HEK293 (cell line): Measurements from ENCODE around the gene TEAD2.

ENCODE experiments used
- CTCF ChIA-PET: fragments of 350-600 bp; formaldehyde crosslinking; extraction: SDS; loops from one replicate; lab custom pipeline; 2021; ENCODE audit warnings: antibody characterized with exemption; lab: Yijun Ruan, JAX
- POLR2A ChIA-PET: fragments of 300-600 bp; formaldehyde crosslinking; extraction: SDS; loops from one replicate; lab custom pipeline; 2020; ENCODE audit warnings: antibody characterized with exemption, inconsistent platforms; lab: Yijun Ruan, JAX
- H3K27ac ChIP-seq: fragments of 200-500 bp; sonication (Bioruptor generic); 2 replicates; pipeline ENCODE4 v1.5.1; 2014; ENCODE audit warnings: low read depth, low read length, control low read depth, inconsistent platforms; ENCODE audit errors: extremely low read depth
- H3K36me3 ChIP-seq, 2 experiments: fragments of 200-500 bp in 1 of 2; sonication (Bioruptor generic) in 1 of 2; 1 replicate in 1 of 2; 2 replicates in 1 of 2; pipeline ENCODE4 v1.5.1; 2014 to 2017; ENCODE audit warnings: inconsistent platforms in 2 of 2, low read length in 2 of 2; ENCODE audit not compliant: control insufficient read depth in 2 of 2, insufficient read depth in 1 of 2
- H3K4me1 ChIP-seq: fragments of 200-500 bp; sonication (Bioruptor generic); 2 replicates; pipeline ENCODE4 v1.5.1; 2014; ENCODE audit warnings: mild to moderate bottlenecking, low read length, inconsistent platforms; ENCODE audit not compliant: control insufficient read depth, insufficient read depth
- H3K4me3 ChIP-seq: 2 replicates; pipeline ENCODE4 v1.5.1; 2011; ENCODE audit warnings: low read depth, mild to moderate bottlenecking, control low read depth, low read length, moderate library complexity
- H3K9me3 ChIP-seq: fragments of 200-500 bp; sonication (Bioruptor generic); 2 replicates; pipeline ENCODE4 v1.5.1; 2014; ENCODE audit warnings: low read depth, low read length, inconsistent platforms; ENCODE audit not compliant: control insufficient read depth, insufficient read depth
- GLI2 ChIP-seq: fragments of 450-650 bp; formaldehyde crosslinking; IDR thresholded peaks from 2 replicates; pipeline ENCODE4; 2017; ENCODE audit warnings: missing biosample characterization, missing genetic modification characterization, low read depth, borderline replicate concordance
- HOXD13 ChIP-seq: sonication (generic); formaldehyde crosslinking; IDR thresholded peaks from 2 replicates; pipeline ENCODE4 v1.8.0; 2022; ENCODE audit warnings: missing genetic modification reagents, borderline replicate concordance
- OVOL3 ChIP-seq: fragments of 450-650 bp; formaldehyde crosslinking; IDR thresholded peaks from 2 replicates; pipeline ENCODE4 v1.5.1; 2016; ENCODE audit warnings: missing biosample characterization, missing genetic modification characterization
- PRDM1 ChIP-seq: fragments of 450-650 bp; formaldehyde crosslinking; IDR thresholded peaks from 2 replicates; pipeline ENCODE4; 2016; ENCODE audit warnings: missing biosample characterization, missing genetic modification characterization
- SETDB1 ChIP-seq: IDR thresholded peaks from one replicate; pipeline ENCODE4 v1.6.1; 2017; ENCODE audit warnings: mild to moderate bottlenecking, low read length, moderate library complexity, mixed read lengths; ENCODE audit not compliant: insufficient read length
- ZBTB8A ChIP-seq: fragments of 450-650 bp; formaldehyde crosslinking; IDR thresholded peaks from 2 replicates; pipeline ENCODE4 v1.5.1; 2016; ENCODE audit warnings: missing biosample characterization, missing genetic modification characterization
- ZFP3 ChIP-seq: fragments of 450-650 bp; formaldehyde crosslinking; IDR thresholded peaks from 2 replicates; pipeline ENCODE4 v1.5.1; 2016; ENCODE audit warnings: low read depth, missing biosample characterization, missing genetic modification characterization
- ZNF10 ChIP-seq: fragments of 450-650 bp; formaldehyde crosslinking; IDR thresholded peaks from 2 replicates; pipeline ENCODE4 v1.5.1; 2017; ENCODE audit warnings: missing biosample characterization, missing genetic modification characterization
- ZNF140 ChIP-seq: fragments of 450-650 bp; formaldehyde crosslinking; IDR thresholded peaks from 2 replicates; pipeline ENCODE4 v1.5.1; 2016; ENCODE audit warnings: missing biosample characterization, missing genetic modification characterization
- ZNF169 ChIP-seq: fragments of 450-650 bp; formaldehyde crosslinking; IDR thresholded peaks from 2 replicates; pipeline ENCODE4 v1.5.1; 2016; ENCODE audit warnings: missing biosample characterization, missing genetic modification characterization
- ZNF18 ChIP-seq: fragments of 450-650 bp; formaldehyde crosslinking; IDR thresholded peaks from 2 replicates; pipeline ENCODE4 v1.5.1; 2016; ENCODE audit warnings: missing biosample characterization, missing genetic modification characterization
- ZNF335 ChIP-seq: fragments of 450-650 bp; formaldehyde crosslinking; conservative IDR thresholded peaks from 2 replicates; pipeline ENCODE4 v1.5.1; 2016; ENCODE audit warnings: missing biosample characterization, missing genetic modification characterization
- ZNF426 ChIP-seq: fragments of 450-650 bp; formaldehyde crosslinking; IDR thresholded peaks from 2 replicates; pipeline ENCODE4 v1.5.1; 2017; ENCODE audit warnings: missing biosample characterization, missing genetic modification characterization, mild to moderate bottlenecking, inconsistent platforms, moderate library complexity
- ZNF514 ChIP-seq: fragments of 450-650 bp; formaldehyde crosslinking; IDR thresholded peaks from 2 replicates; pipeline ENCODE4 v1.5.1; 2016; ENCODE audit warnings: missing biosample characterization, missing genetic modification characterization
- ZNF561 ChIP-seq: fragments of 450-650 bp; IDR thresholded peaks from 2 replicates; pipeline ENCODE4 v1.5.1; 2018; ENCODE audit warnings: missing biosample characterization, missing genetic modification characterization, borderline replicate concordance
- ZNF639 ChIP-seq: fragments of 450-650 bp; formaldehyde crosslinking; IDR thresholded peaks from 2 replicates; pipeline ENCODE4 v1.5.1; 2016; ENCODE audit warnings: missing biosample characterization, missing genetic modification characterization
- ZNF664 ChIP-seq: fragments of 450-650 bp; formaldehyde crosslinking; IDR thresholded peaks from 2 replicates; pipeline ENCODE4 v1.5.1; 2016; ENCODE audit warnings: missing biosample characterization, missing genetic modification characterization
- ZNF776 ChIP-seq: fragments of 450-650 bp; formaldehyde crosslinking; IDR thresholded peaks from 2 replicates; pipeline ENCODE4 v1.5.0; 2017; ENCODE audit warnings: missing biosample characterization, missing genetic modification characterization, borderline replicate concordance
- ZNF830 ChIP-seq: fragments of 450-650 bp; IDR thresholded peaks from 2 replicates; pipeline ENCODE4 v1.5.0; 2018; ENCODE audit warnings: missing biosample characterization, missing genetic modification characterization, low read depth, mild to moderate bottlenecking, moderate library complexity
- ZSCAN18 ChIP-seq: fragments of 450-650 bp; formaldehyde crosslinking; IDR thresholded peaks from 2 replicates; pipeline ENCODE4 v1.5.1; 2016; ENCODE audit warnings: missing biosample characterization, missing genetic modification characterization
- TF ChIP-seq, protein P1 (sequence below): fragments of 450-650 bp; formaldehyde crosslinking; IDR thresholded peaks from 2 replicates; pipeline ENCODE4 v1.5.1; 2017; ENCODE audit warnings: missing biosample characterization, mild to moderate bottlenecking, missing genetic modification characterization, moderate library complexity
- TF ChIP-seq, protein P2 (sequence below): fragments of 450-650 bp; formaldehyde crosslinking; IDR thresholded peaks from 2 replicates; pipeline ENCODE4 v1.5.1; 2016; ENCODE audit warnings: missing biosample characterization, missing genetic modification characterization

The TEAD2 gene

GRCh38 chr19:49371184-49371583 lies 9.0 kb upstream of the TEAD2 start:
- no peak for TF ChIP-seq ZNF639 (tag by site-specific recombination)
- no peak for TF ChIP-seq ZNF10 (tag by site-specific recombination)
- no peak for TF ChIP-seq GLI2 (tag by site-specific recombination)
- no peak for TF ChIP-seq HOXD13
- no peak for TF ChIP-seq ZNF776 (tag by site-specific recombination)
- TF ChIP-seq ZNF18 (tag by site-specific recombination), result no peak
- no peak for TF ChIP-seq ZNF335 (tag by site-specific recombination)
- TF ChIP-seq ZBTB8A (tag by site-specific recombination), result no peak
- TF ChIP-seq OVOL3 (tag by site-specific recombination), result no peak
- no peak for TF ChIP-seq ZSCAN18 (tag by site-specific recombination)
- TF ChIP-seq ZNF169 (tag by site-specific recombination), result no peak
- TF ChIP-seq ZNF664 (tag by site-specific recombination), result no peak
- no peak overlapping the region for H3K27ac ChIP-seq
- ChIA-PET CTCF (interaction anchor here (1.5 kb wide), 1 partner anchor 21 kb away, joined by 4 read pairs; no protein-coding TSS in a partner anchor), POLR2A (no interaction called here)
- H3K9me3 ChIP-seq, result no peaks in the 10 kb centered on the region
- H3K4me3 ChIP-seq, result no peak overlapping the region
- no peaks in the 10 kb centered on the region for H3K4me1 ChIP-seq
- no peaks in the 10 kb centered on the region for H3K36me3 ChIP-seq

GRCh38 chr19:49368711-49369358 lies 6.6 kb upstream of the TEAD2 start:
- H3K36me3 ChIP-seq, result no peaks in the 10 kb centered on the region
- H3K27ac ChIP-seq, result no peak overlapping the region
- H3K4me3 ChIP-seq, result no peak overlapping the region
- ChIA-PET POLR2A (no interaction called here), CTCF (interaction anchor here (0.6 to 0.7 kb wide), 2 partner anchors 67 to 110 kb away, joined by 3 read pairs; no protein-coding TSS in a partner anchor)
- TF ChIP-seq SETDB1 (peak; percentile 98), ZNF140 (tag by site-specific recombination) (no peak), ZNF561 (tag by site-specific recombination) (peak; percentile 90), PRDM1 (tag by site-specific recombination) (peak; percentile 26; the same call in 1 of the 2 replicates)
- no peaks in the 10 kb centered on the region for H3K9me3 ChIP-seq
- H3K4me1 ChIP-seq, result no peaks in the 10 kb centered on the region

DNA sequence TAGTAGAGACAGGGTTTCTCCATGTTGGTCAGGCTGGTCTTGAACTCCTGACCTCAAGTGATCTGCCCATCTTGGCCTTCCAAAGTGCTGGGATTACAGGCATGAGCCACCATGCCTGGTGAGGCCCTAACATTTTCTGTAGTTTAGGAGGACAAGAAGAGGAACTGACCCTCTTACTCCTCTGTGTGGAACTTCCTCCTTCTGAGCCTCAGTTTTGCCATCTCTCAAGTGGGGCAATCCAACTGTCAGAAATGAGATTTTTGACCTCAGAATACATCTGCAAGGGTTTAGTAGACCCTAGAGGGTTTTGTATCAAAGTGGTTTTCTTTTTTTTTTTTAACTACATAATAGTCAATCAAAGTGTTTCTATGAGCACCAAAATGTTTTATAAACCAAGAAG lies 3.9 kb upstream of the TEAD2 start:
- POLR2A ChIA-PET, result no interaction called here
- H3K9me3 ChIP-seq, result no peaks in the 10 kb centered on the region
- CTCF ChIA-PET, result interaction anchor here (1.6 kb wide), 1 partner anchor 65 kb away, joined by 9 read pairs; no protein-coding TSS in a partner anchor
- peaks cover 13% of the 10 kb centered on the region for H3K4me1 ChIP-seq
- no peak overlapping the region for H3K4me3 ChIP-seq
- no peak overlapping the region for H3K27ac ChIP-seq
- no peaks in the 10 kb centered on the region for H3K36me3 ChIP-seq
- no peak for TF ChIP-seq ZNF776 (tag by site-specific recombination)
- TF ChIP-seq, protein P1, sequence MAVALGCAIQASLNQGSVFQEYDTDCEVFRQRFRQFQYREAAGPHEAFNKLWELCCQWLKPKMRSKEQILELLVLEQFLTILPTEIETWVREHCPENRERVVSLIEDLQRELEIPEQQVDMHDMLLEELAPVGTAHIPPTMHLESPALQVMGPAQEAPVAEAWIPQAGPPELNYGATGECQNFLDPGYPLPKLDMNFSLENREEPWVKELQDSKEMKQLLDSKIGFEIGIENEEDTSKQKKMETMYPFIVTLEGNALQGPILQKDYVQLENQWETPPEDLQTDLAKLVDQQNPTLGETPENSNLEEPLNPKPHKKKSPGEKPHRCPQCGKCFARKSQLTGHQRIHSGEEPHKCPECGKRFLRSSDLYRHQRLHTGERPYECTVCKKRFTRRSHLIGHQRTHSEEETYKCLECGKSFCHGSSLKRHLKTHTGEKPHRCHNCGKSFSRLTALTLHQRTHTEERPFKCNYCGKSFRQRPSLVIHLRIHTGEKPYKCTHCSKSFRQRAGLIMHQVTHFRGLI (tag by site-specific recombination), result no peak
- TF ChIP-seq ZNF830 (tag by site-specific recombination), result no peak
- TF ChIP-seq ZFP3, result no peak
- no peak for TF ChIP-seq ZNF140 (tag by site-specific recombination)
- TF ChIP-seq, protein P2, sequence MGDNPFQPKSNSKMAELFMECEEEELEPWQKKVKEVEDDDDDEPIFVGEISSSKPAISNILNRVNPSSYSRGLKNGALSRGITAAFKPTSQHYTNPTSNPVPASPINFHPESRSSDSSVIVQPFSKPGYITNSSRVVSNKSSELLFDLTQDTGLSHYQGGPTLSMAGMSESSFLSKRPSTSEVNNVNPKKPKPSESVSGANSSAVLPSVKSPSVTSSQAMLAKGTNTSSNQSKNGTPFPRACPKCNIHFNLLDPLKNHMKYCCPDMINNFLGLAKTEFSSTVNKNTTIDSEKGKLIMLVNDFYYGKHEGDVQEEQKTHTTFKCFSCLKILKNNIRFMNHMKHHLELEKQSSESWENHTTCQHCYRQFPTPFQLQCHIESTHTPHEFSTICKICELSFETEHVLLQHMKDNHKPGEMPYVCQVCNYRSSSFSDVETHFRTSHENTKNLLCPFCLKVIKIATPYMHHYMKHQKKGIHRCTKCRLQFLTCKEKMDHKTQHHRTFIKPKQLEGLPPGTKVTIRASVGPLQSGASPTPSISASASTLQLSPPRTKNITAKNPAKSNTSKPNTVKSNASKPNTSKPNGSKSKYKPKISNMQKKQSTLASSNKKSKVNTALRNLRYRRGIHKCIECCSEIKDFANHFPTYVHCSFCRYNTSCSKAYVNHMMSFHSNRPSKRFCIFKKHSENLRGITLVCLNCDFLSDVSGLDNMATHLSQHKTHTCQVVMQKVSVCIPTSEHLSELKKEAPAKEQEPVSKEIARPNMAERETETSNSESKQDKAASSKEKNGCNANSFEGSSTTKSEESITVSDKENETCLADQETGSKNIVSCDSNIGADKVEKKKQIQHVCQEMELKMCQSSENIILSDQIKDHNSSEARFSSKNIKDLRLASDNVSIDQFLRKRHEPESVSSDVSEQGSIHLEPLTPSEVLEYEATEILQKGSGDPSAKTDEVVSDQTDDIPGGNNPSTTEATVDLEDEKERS (tag by site-specific recombination), result no peak
- no peak for TF ChIP-seq ZNF426
- TF ChIP-seq ZNF514, result no peak
